PC-9 (cell line): ENCODE data around the gene CKAP4. TPM values are rescaled to one million over a fixed set of nuclear protein-coding genes. Genes with fewer than 3 reads are reported as not detected.

Experiments used
- BruUV-seq: library from RNA; stranded (reverse); fragments of 400-500 nt; replicated peaks from 2 replicates; lab custom pipeline; 2021; lab: Mats Ljungman, UMichigan
- CTCF ChIA-PET: fragments of 300-600 bp; sonication (Branson Sonifier 250); formaldehyde crosslinking; loops from one replicate; lab custom pipeline; 2022; ENCODE audit warnings: antibody characterized with exemption; lab: Charles Lee
- POLR2A ChIA-PET: fragments of 300-600 bp; sonication (Branson Sonifier 250); formaldehyde crosslinking; loops from one replicate; lab custom pipeline; 2022; ENCODE audit warnings: antibody characterized with exemption; ENCODE audit not compliant: unreplicated experiment; lab: Charles Lee
- DNase-seq, 2 experiments: peaks; one replicate each; pipeline versions ENCODE4 v3.0.0 to v3.0.0-alpha.2; 2015 to 2022; ENCODE audit warnings: mixed read lengths in 1 of 2
- H2AFZ ChIP-seq: fragments of 200-600 bp; sonication (generic); 2 replicates; pipeline ENCODE4 v1.8.1; 2017; ENCODE audit warnings: antibody characterized with exemption
- H3F3A ChIP-seq: fragments of 200-600 bp; sonication (generic); 2 replicates; pipeline ENCODE4 v1.8.1; 2017; ENCODE audit warnings: antibody characterized with exemption, mild to moderate bottlenecking, low read depth; ENCODE audit not compliant: insufficient read depth
- H3K27ac ChIP-seq: fragments of 200-600 bp; sonication (generic); 2 replicates; pipeline ENCODE4 v1.6.1; 2016; ENCODE audit warnings: mixed run types
- H3K27me3 ChIP-seq: fragments of 200-600 bp; sonication (generic); 2 replicates; pipeline ENCODE4 v1.6.1; 2016; ENCODE audit warnings: low read depth, mixed run types; ENCODE audit not compliant: insufficient read depth
- H3K36me3 ChIP-seq: fragments of 200-600 bp; sonication (generic); 2 replicates; pipeline ENCODE4 v1.6.1; 2016; ENCODE audit warnings: low read depth, mixed run types
- H3K4me1 ChIP-seq: fragments of 200-600 bp; sonication (generic); replicated peaks from 2 replicates; pipeline ENCODE4 v1.6.1; 2016; ENCODE audit warnings: mixed run types; ENCODE audit not compliant: insufficient read depth
- H3K4me2 ChIP-seq: fragments of 200-600 bp; sonication (generic); 2 replicates; pipeline ENCODE4 v1.6.1; 2017; ENCODE audit warnings: mixed run types
- H3K4me3 ChIP-seq: fragments of 200-600 bp; sonication (generic); 2 replicates; pipeline ENCODE4 v1.6.1; 2016; ENCODE audit warnings: mixed run types
- H3K79me2 ChIP-seq: fragments of 200-600 bp; sonication (generic); 2 replicates; pipeline ENCODE4 v1.6.1; 2017; ENCODE audit warnings: low read depth, mixed run types
- H3K9me2 ChIP-seq: fragments of 200-600 bp; sonication (generic); 2 replicates; pipeline ENCODE4 v1.8.1; 2017; ENCODE audit warnings: mild to moderate bottlenecking; ENCODE audit not compliant: insufficient read depth
- H3K9me3 ChIP-seq: fragments of 200-600 bp; sonication (generic); 2 replicates; pipeline ENCODE4 v1.8.1; 2016; ENCODE audit warnings: low read depth; ENCODE audit not compliant: insufficient read depth
- H4K20me1 ChIP-seq: fragments of 200-600 bp; sonication (generic); 2 replicates; pipeline ENCODE4 v1.8.1; 2017; ENCODE audit not compliant: insufficient read depth
- CTCF ChIP-seq: fragments of 200-600 bp; sonication (generic); conservative IDR thresholded peaks from 2 replicates; pipeline ENCODE4 v1.6.1; 2017; ENCODE audit warnings: mixed run types, antibody characterized with exemption, mild to moderate bottlenecking, moderate library complexity
- EZH2 ChIP-seq: fragments of 200-600 bp; sonication (generic); IDR thresholded peaks from 2 replicates; pipeline ENCODE4 v1.8.0; 2017; ENCODE audit warnings: antibody characterized with exemption, low read depth
- intact Hi-C: fragments of 100-400 bp; cut with micrococcal nuclease; formaldehyde crosslinking; loops from one replicate; pipeline ENCODE4 v1.10.0; 2022; ENCODE audit not compliant: unreplicated experiment
- total RNA-seq: library from RNA; stranded (reverse); gene quantifications from 2 replicates; pipeline ENCODE4 v1.2.3, GENCODE V29; 2021

CKAP4 gene
- total RNA-seq, 1 experiment from 2014 or later: 81.5 TPM

GRCh38 chr12:106224355-106224706, 23.5 kb downstream of the CKAP4 start:
- H3K27me3 ChIP-seq: no peaks in the 10 kb centered on the region
- H3K36me3 ChIP-seq: no peaks in the 10 kb centered on the region
- no peaks in the 10 kb centered on the region for H3K9me2 ChIP-seq
- no peaks in the 10 kb centered on the region for H4K20me1 ChIP-seq
- peaks cover 7% of the 10 kb centered on the region for H3K4me1 ChIP-seq
- ChIA-PET CTCF (interaction anchor here (0.6 to 1.0 kb wide), 3 partner anchors 86 to 498 kb away, joined by 4 to 5 read pairs (median 5); partner anchors contain the start of gene NUAK1), POLR2A (interaction anchor here (0.6 kb wide), 1 partner anchor 16 kb away, joined by 3 read pairs; no protein-coding TSS in a partner anchor)
- TF ChIP-seq EZH2: no peak
- peak; percentile 37; the same call in 1 of the 2 replicates for TF ChIP-seq CTCF
- H3F3A ChIP-seq: no peaks in the 10 kb centered on the region
- DNase-seq: no peak
- no peaks in the 10 kb centered on the region for H3K79me2 ChIP-seq
- intact Hi-C loops: loop anchor here (1.0 to 5.0 kb wide), 3 partner anchors 87 to 804 kb away; partner anchors contain the start of gene NUAK1
- no peaks in the 10 kb centered on the region for H3K9me3 ChIP-seq
- BruUV-seq: no TSS peak
- H3K4me3 ChIP-seq: no peak overlapping the region
- H3K4me2 ChIP-seq: no peak overlapping the region
- no peak overlapping the region for H2AFZ ChIP-seq
- no peak overlapping the region for H3K27ac ChIP-seq

- H3K4me2 ChIP-seq: no peak overlapping the region
- no TSS peak for BruUV-seq
- TF ChIP-seq EZH2 (no peak), CTCF (peak; percentile 93)
Measured at GRCh38 chr12:106223485-106224354, 24.1 kb downstream of the CKAP4 start.

GRCh38 chr12:106220536-106220935, 27.3 kb downstream of the CKAP4 start:
- Histone ChIP-seq H3K4me2 (no peak overlapping the region), H3K4me1 (no peaks in the 10 kb centered on the region), H3K27me3 (0 out of 2 replicates have a peak, but pooled peaks cover 8% of the 10 kb centered on the region), H3K4me3 (no peak overlapping the region), H3F3A (no peaks in the 10 kb centered on the region), H3K9me3 (peaks cover 17% of the 10 kb centered on the region), H3K9me2 (no peaks in the 10 kb centered on the region), H3K79me2 (no peaks in the 10 kb centered on the region), H3K36me3 (no peaks in the 10 kb centered on the region), H2AFZ (no peak overlapping the region), H4K20me1 (no peaks in the 10 kb centered on the region), H3K27ac (no peak overlapping the region)
- CTCF ChIA-PET: no interaction called here
- intact Hi-C loops: loop anchor here (5.0 kb wide), 1 partner anchor 83 kb away; the partner anchor contains the start of gene NUAK1
- POLR2A ChIA-PET: no interaction called here
- no peak for TF ChIP-seq EZH2
- no TSS peak for BruUV-seq
- no peak for DNase-seq

More at GRCh38 chr12:106223485-106224354, 24.1 kb downstream of the CKAP4 start:
- Histone ChIP-seq H3K36me3 (no peaks in the 10 kb centered on the region), H3K4me3 (no peak overlapping the region), H2AFZ (no peak overlapping the region), H4K20me1 (no peaks in the 10 kb centered on the region), H3F3A (no peaks in the 10 kb centered on the region), H3K27ac (no peak overlapping the region), H3K4me1 (peaks cover 7% of the 10 kb centered on the region), H3K9me2 (no peaks in the 10 kb centered on the region), H3K9me3 (peaks cover 1% of the 10 kb centered on the region; the same call in 1 of the 2 replicates), H3K79me2 (no peaks in the 10 kb centered on the region), H3K27me3 (no peaks in the 10 kb centered on the region)
- DNase-seq: peak in 1 of 2 experiments; percentile 70
- intact Hi-C loops: loop anchor here (1.0 to 5.0 kb wide), 3 partner anchors 86 to 803 kb away; partner anchors contain the start of gene NUAK1
- CTCF ChIA-PET: interaction anchor here (0.6 to 1.0 kb wide), 6 partner anchors 24 to 803 kb away, joined by 3 to 5 read pairs (median 4); partner anchors contain the start of genes CKAP4 and NUAK1
- POLR2A ChIA-PET: interaction anchor here (0.6 kb wide), 1 partner anchor 15 kb away, joined by 3 read pairs; no protein-coding TSS in a partner anchor
